ENCODE data around the gene SLC15A1.

Gene SLC15A1

DNA sequence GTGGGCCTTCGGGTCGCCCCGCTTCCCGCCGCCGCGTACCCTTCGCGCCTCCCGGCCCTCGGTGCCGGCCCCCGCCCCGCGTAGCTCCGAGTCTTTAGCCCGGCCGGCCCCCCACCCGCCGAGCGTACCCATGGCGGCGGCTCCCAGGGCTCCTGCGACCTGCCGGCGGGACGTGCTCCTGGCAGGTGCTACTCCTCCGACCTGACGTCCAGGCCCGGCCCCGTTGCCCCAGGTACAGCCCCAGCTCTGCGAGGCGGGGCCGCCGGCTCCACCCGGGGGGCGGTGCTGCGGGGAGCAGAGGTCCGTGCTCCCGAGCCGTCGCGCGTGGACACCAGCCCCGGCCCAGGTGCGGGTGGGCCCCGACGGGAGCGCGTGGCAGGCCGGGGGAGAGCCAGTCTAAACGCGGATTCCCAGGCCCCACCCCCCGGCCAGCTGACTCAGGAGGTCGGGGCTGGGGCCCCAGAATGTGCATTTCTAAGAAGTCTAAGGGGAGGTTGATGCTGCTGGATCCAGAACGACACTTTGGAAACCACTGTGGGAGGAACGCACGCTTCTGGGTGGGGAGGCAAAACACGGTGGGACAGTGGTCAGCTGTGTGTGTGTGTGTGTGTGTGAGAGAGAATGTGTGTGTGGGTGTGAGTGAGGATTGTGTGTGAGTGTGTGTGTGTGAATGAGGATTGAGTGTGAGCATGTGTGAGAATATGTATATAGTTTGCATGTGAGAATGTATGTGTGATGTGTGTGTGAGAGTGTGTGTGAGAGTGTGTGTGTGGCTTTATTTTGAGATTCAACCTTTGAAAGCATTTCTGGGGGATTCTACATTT is at the start of gene SLC15A1:
Gene SLC15A1, minus strand, starts transcription at position 206 of the 824 bp plus-strand sequence. Its CDS starts 74 bp downstream, at position 132.
- no peak for DNase-seq (ENCODE audit: low read depth in 4 of 4, low spot score in 1 of 4)

DNA sequence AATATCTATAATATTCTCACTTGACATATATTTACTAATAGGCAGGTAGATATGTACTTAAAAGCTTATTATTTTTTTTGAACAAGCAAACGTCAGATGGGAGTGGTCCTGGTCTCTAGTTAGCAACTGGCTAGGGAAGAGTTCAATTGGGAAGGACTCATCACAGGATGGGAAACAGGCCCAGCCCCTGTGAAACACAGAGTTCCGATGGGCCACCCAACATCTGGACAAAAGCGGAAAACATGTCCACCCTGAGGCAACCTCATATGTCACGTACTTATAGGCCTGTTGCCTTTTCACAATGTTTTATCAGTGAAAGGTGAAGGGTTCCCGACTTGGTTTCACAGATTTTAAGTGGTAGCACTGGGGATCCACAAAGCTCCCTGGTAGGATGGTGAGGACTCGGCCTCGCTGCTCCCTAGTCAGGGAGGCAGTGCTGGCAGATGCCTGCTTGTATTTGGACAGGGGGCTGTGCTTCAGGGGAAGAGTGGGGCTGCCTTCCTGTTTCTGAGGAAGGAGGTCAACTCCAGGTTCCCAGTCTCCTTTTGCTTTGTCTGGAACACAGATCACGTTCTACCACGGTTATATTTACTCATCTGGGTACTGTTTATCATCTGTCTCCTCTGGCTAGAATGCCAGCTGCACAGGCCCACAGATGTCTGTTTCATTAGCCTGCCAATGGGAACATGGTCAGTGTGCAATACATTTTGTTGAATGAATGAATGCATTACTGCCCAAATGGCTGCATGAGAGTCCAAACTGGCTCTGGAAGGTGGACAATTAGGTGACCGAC is 49.4 kb upstream of the SLC15A1 start:
- DNase-seq (ENCODE audit: low read depth in 4 of 4, low spot score in 1 of 4) = no peak

DNA sequence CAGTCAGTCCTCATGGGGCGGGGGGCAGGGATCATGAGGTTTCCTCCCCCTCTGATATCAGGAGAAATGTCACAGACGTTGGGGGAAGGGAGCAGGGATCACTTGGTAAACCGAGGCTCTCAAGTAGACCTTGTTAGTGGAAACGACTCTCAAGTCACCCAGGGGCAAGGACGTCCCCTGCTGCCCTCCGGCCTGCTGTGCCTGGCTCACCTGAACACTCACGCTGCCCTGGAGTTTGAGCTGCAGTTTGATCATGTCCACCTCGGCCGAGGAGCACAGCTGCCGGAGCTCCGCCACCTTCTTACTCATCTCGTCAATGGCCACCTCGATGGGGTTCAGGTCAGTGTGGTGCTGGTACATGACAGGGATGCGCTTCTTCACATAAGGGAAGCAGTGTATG is 47.6 kb upstream of the SLC15A1 start:
- DNase-seq (ENCODE audit: low read depth in 4 of 4, low spot score in 1 of 4) = no peak

DNA sequence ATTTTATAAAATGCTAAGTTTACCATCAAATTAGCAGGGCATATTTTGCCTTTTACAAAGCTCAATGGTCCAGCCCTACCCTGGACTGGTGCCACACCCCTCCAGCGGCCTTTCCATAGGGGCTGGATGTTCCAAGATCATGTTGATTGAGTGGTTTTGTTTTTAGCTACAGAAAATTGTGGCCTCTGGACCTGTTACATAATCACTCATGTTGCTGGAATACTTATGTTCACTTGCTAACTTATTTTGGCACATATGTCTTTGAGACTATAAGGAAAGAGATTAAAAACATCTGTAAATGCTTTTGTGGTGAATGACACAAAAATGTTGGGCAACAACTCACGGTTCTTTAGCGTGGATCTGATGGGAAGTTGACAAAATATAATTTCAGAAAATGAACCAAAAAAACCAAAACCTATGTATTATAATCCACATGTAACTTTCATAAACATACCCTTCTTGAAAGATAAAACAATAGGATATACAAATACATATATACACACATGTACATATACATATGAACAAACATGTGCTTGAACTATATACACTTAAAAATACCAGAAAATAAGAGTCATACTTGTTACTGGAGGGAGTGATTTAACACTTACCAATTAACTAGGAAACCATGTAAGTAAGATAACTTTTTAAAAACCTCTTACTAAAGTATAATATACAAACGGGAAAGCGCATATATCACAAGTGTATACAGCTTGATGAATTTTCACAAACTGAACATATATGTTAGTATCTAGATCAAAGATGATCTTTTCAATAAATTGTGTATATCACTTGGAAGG is 46.6 kb upstream of the SLC15A1 start:
- no peak for DNase-seq (ENCODE audit: low read depth in 4 of 4, low spot score in 1 of 4)

- no peak for DNase-seq (ENCODE audit: low read depth in 4 of 4, low spot score in 1 of 4)
Observed at GRCh38 chr13:98797456-98797855, 45.0 kb upstream of the SLC15A1 start.

GRCh38 chr13:98796798-98797197 is 44.3 kb upstream of the SLC15A1 start:
- DNase-seq (ENCODE audit: low read depth in 4 of 4, low spot score in 1 of 4) = no peak

- no peak for DNase-seq (ENCODE audit: low read depth in 4 of 4, low spot score in 1 of 4)
Observed at GRCh38 chr13:98796191-98796590, 43.7 kb upstream of the SLC15A1 start.

DNA sequence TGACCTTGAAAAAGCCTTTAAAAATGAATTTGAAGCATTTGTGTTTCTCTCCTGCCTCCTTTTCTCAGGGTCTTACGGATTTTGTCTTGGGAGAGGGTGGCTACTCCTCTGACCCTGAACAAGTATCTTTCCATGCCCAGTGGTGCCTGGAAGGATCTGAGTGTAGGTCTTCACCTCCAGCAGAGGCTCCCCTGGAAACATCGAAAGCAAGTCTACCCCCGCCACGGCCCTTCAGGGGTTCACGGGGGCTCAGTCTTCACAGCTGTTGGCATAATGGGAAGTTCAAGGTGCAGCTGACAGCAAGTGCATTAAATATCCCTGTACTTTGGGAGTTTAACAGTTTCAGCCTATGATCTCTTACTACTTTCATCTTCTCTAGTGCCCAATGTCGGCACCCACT is 42.7 kb upstream of the SLC15A1 start:
- no peak for DNase-seq (ENCODE audit: low read depth in 4 of 4, low spot score in 1 of 4)

GRCh38 chr13:98794498-98794897 is 42.0 kb upstream of the SLC15A1 start:
- DNase-seq (ENCODE audit: low read depth in 4 of 4, low spot score in 1 of 4) = no peak

GRCh38 chr13:98792785-98793495 is 40.5 kb upstream of the SLC15A1 start:
- DNase-seq (ENCODE audit: low read depth in 4 of 4, low spot score in 1 of 4) = no peak

- no peak for DNase-seq (ENCODE audit: low read depth in 4 of 4, low spot score in 1 of 4)
Observed at GRCh38 chr13:98792321-98792720, 39.8 kb upstream of the SLC15A1 start.

- no peak for DNase-seq (ENCODE audit: low read depth in 4 of 4, low spot score in 1 of 4)
Observed at GRCh38 chr13:98791611-98792010, 39.1 kb upstream of the SLC15A1 start.

DNA sequence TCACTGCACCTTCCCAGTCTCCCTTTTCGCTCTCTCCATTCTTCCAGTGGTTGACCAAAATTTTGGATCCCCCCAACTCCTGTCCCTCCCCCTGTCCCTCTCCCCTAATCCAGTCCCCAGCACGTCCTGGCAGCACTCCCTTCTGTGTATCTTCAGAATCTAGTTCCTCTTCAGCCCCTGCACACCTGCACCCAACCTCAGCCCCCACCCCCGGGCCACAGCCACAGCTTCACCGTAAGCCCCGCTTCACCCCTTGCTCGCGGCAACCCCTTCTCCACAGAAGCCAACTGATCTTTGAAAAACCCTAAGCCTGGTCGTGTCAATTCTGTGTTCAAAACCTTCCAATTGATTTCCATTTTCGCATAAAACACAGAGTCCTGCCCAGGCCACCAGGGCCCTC is 35.5 kb upstream of the SLC15A1 start:
- no peak for DNase-seq (ENCODE audit: low read depth in 4 of 4, low spot score in 1 of 4)

DNA sequence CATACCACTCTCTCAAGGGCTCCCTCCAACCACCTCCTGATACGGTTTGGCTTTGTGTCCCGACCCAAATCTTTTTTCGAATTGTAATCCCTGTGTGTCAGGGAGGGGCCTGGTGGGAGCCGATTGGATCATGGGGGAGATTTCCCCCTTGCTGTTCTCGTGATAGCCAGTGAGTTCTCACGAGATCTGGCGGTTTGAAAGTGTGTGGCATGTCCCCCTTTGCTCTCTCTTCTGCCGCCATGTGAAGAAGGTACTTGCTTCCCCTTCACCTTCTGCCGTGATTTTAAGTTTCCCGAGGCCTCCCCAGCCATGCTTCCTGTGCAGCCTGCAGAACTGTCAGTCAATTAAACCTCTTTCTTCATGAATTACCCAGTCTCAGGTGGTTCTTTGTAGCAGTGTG is 34.7 kb upstream of the SLC15A1 start:
- DNase-seq (ENCODE audit: low read depth in 4 of 4, low spot score in 1 of 4) = no peak

GRCh38 chr13:98786023-98786422 is 33.6 kb upstream of the SLC15A1 start:
- no peak for DNase-seq (ENCODE audit: low read depth in 4 of 4, low spot score in 1 of 4)

- DNase-seq (ENCODE audit: low read depth in 4 of 4, low spot score in 1 of 4) = no peak
Observed at GRCh38 chr13:98785405-98785804, 32.9 kb upstream of the SLC15A1 start.

DNA sequence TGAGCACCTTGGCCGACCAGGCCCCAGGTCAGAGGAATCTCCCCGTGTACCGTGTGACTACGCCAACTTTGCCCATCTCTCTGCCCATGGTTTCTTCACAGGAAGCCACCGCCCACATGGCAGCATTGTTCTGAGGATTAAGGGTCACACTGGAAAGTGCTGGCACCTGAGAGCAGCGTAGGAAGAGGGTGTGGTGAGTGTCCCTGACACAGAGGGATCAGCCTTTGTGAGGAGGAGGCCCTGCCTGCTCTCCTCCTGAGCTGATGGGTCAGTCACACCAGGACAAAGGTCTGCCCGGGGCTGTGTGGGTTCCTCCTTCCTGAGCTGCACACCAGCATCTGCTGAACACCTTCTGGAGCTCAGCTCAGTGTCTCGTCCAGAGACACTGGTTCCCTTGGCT is 32.2 kb upstream of the SLC15A1 start:
- DNase-seq (ENCODE audit: low read depth in 4 of 4, low spot score in 1 of 4) = no peak

GRCh38 chr13:98783856-98784478 is 31.5 kb upstream of the SLC15A1 start:
- DNase-seq (ENCODE audit: low read depth in 4 of 4, low spot score in 1 of 4) = no peak

DNA sequence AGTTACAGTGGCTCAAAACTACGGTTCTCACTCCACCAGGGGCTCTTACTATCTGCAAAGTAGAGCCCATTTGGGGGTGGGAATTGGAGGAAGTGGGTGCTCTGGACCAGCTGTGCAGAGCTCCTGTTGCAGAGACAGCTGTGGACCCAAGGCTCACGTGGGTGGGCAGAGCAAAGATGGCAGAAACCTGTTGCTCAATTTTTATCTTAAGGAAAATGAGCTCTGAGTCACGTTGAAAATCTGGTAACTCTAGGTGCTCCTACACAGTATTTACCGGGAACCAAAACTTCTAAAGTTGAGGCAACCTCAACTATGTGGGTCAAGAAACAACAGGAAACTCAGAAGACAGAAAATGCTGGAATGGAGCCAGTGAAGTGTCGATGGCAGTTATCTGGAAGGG is 30.2 kb upstream of the SLC15A1 start:
- DNase-seq (ENCODE audit: low read depth in 4 of 4, low spot score in 1 of 4) = no peak

GRCh38 chr13:98781905-98782304 is 29.4 kb upstream of the SLC15A1 start:
- DNase-seq (ENCODE audit: low read depth in 4 of 4, low spot score in 1 of 4) = no peak
